Panc1 (cell line): Measurements from ENCODE around the gene PEX7. TPM values are rescaled to one million over a fixed set of nuclear protein-coding genes. Genes with fewer than 3 reads are reported as not detected.

Experiments
- ATAC-seq: fragments of 200-7000 bp; cut with Tn5 transposase; 2 replicates; pipeline ENCODE4 v1.9.1; 2020; ENCODE audit warnings: mild to moderate bottlenecking, moderate library complexity
- BruUV-seq: library from RNA; stranded (reverse); fragments of 400-500 nt; replicated peaks from 2 replicates; lab custom pipeline; 2021; lab: Mats Ljungman, UMichigan
- CTCF ChIA-PET: fragments of 300-600 bp; sonication (Branson Sonifier 250); formaldehyde crosslinking; loops from one replicate; lab custom pipeline; 2022; ENCODE audit warnings: antibody characterized with exemption; lab: Charles Lee
- POLR2A ChIA-PET: fragments of 300-600 bp; sonication (Branson Sonifier 250); formaldehyde crosslinking; loops from one replicate; lab custom pipeline; 2022; ENCODE audit warnings: antibody characterized with exemption; lab: Charles Lee
- DNase-seq: peaks from one replicate; pipeline ENCODE4 v3.0.0-alpha.2; 2010; ENCODE audit warnings: low read depth, low spot score
- H3K27ac ChIP-seq: 2 replicates; pipeline ENCODE4 v1.5.1; 2011; ENCODE audit warnings: mild to moderate bottlenecking, low read length, inconsistent platforms
- H3K27me3 ChIP-seq: fragments of 200-500 bp; sonication (Bioruptor generic); 2 replicates; pipeline ENCODE4 v1.6.0; 2014; ENCODE audit warnings: low read length, inconsistent platforms; ENCODE audit not compliant: control insufficient read depth, insufficient read depth
- H3K36me3 ChIP-seq: fragments of 200-500 bp; sonication (Bioruptor generic); 2 replicates; pipeline ENCODE4 v1.5.1; 2014; ENCODE audit warnings: inconsistent platforms, mild to moderate bottlenecking, low read length, moderate library complexity; ENCODE audit not compliant: control insufficient read depth, insufficient read depth
- H3K4me1 ChIP-seq: 2 replicates; pipeline ENCODE4 v1.5.1; 2011; ENCODE audit warnings: inconsistent platforms, mild to moderate bottlenecking, low read length, moderate library complexity; ENCODE audit not compliant: control insufficient read depth, insufficient read depth
- H3K4me3 ChIP-seq, 2 experiments: 2 replicates each; pipeline ENCODE4 v1.5.1; 2011 to 2012; ENCODE audit warnings: low read depth in 2 of 2, low read length in 2 of 2, mild to moderate bottlenecking in 2 of 2, inconsistent platforms in 1 of 2, moderate library complexity in 1 of 2
- H3K9me3 ChIP-seq: fragments of 200-500 bp; sonication (Bioruptor generic); 2 replicates; pipeline ENCODE4 v1.5.1; 2014; ENCODE audit warnings: low read depth, mild to moderate bottlenecking, inconsistent platforms, low read length, moderate library complexity; ENCODE audit not compliant: control insufficient read depth, insufficient read depth
- CTCF ChIP-seq: fragments of 450-650 bp; IDR thresholded peaks from 2 replicates; pipeline ENCODE4 v1.5.1; 2017; ENCODE audit warnings: mild to moderate bottlenecking
- POLR2AphosphoS5 ChIP-seq: IDR thresholded peaks from 2 replicates; pipeline ENCODE4 v1.6.1; 2012; ENCODE audit warnings: mild to moderate bottlenecking, low read depth, low read length, moderate library complexity
- REST ChIP-seq, 2 experiments: IDR thresholded peaks; 2 replicates each; pipeline ENCODE4 v1.6.1; 2011 to 2012; ENCODE audit warnings: low read depth in 2 of 2, control low read depth in 1 of 2, low read length in 1 of 2, mild to moderate bottlenecking in 1 of 2, moderate library complexity in 1 of 2; ENCODE audit not compliant: insufficient read depth in 1 of 2
- SIN3A ChIP-seq: IDR thresholded peaks from 2 replicates; pipeline ENCODE4 v1.6.1; 2012; ENCODE audit warnings: low read depth, mild to moderate bottlenecking, low read length, moderate library complexity, borderline replicate concordance; ENCODE audit not compliant: insufficient read depth
- TCF7L2 ChIP-seq: IDR thresholded peaks from 2 replicates; pipeline ENCODE4 v1.6.1; 2011; ENCODE audit warnings: mild to moderate bottlenecking, low read depth, low read length, inconsistent platforms
- in situ Hi-C: cut with HindIII; loops from 2 replicates; pipeline ENCODE4 v1.10.0; 2016; ENCODE audit warnings: low sequenced_read_pairs, low pct_unique_long_range_greater_than_20kb
- intact Hi-C: fragments of 100-400 bp; cut with micrococcal nuclease; formaldehyde crosslinking; loops from one replicate; pipeline ENCODE4 v1.10.0; 2022; ENCODE audit not compliant: unreplicated experiment
- total RNA-seq: library from RNA; stranded (reverse); gene quantifications from one replicate; pipeline ENCODE4 v1.2.1, GENCODE V29; 2021; ENCODE audit not compliant: unreplicated experiment

The PEX7 gene
- total RNA-seq, 1 experiment from 2014 or later: 8.8 TPM

GRCh38 chr6:136887953-136888352 lies 65.6 kb downstream of the PEX7 start:
- intact Hi-C loops (no loop called here), in situ Hi-C loops (no loop called here)
- H3K27ac ChIP-seq: no peak overlapping the region
- ATAC-seq (no peak), DNase-seq (no peak)
- no peaks in the 10 kb centered on the region for H3K9me3 ChIP-seq
- ChIA-PET CTCF (no interaction called here), POLR2A (no interaction called here)
- H3K4me1 ChIP-seq: no peaks in the 10 kb centered on the region
- no TSS peak for BruUV-seq
- no peak overlapping the region for H3K4me3 ChIP-seq
- no peaks in the 10 kb centered on the region for H3K27me3 ChIP-seq
- no peaks in the 10 kb centered on the region; the same call in 1 of the 2 replicates for H3K36me3 ChIP-seq
- no peak for TF ChIP-seq REST (IDR thresholded peaks at IDR 0.05; ENCODE audit: insufficient read depth in 1 of 2, low read depth in 2 of 2, low read length in 1 of 2)
- TF ChIP-seq CTCF: no peak
- no peak for TF ChIP-seq SIN3A
- no peak for TF ChIP-seq TCF7L2
- TF ChIP-seq POLR2AphosphoS5: no peak

- in situ Hi-C loops (no loop called here), intact Hi-C loops (no loop called here)
- no peak overlapping the region for H3K27ac ChIP-seq
- DNase-seq: no peak
- POLR2A ChIA-PET: interaction anchor here (0.6 to 1.0 kb wide), 2 partner anchors 43 to 97 kb away, joined by 3 read pairs; partner anchors contain the start of gene MAP3K5
- no peaks in the 10 kb centered on the region for H3K9me3 ChIP-seq
- TF ChIP-seq CTCF (no peak), POLR2AphosphoS5 (no peak), TCF7L2 (no peak), REST (IDR thresholded peaks at IDR 0.05; ENCODE audit: insufficient read depth in 1 of 2, low read depth in 2 of 2, low read length in 1 of 2) (no peak), SIN3A (no peak)
- no TSS peak for BruUV-seq
- H3K36me3 ChIP-seq: no peaks in the 10 kb centered on the region; the same call in 1 of the 2 replicates
- H3K4me1 ChIP-seq: no peaks in the 10 kb centered on the region
- no peaks in the 10 kb centered on the region for H3K27me3 ChIP-seq
- CTCF ChIA-PET: no interaction called here
- no peak overlapping the region for H3K4me3 ChIP-seq
- ATAC-seq: no peak
Measured at GRCh38 chr6:136889271-136890193, 67.1 kb downstream of the PEX7 start.
